Panc1 (cell line): ENCODE measurements around the gene PLCG2. TPM values are rescaled to one million over a fixed set of nuclear protein-coding genes. Genes with fewer than 3 reads are reported as not detected.
"Not testable (repeated sequence)": the region's sequence is repeated elsewhere in the genome, so short reads cannot be mapped to it uniquely, and the experiment has no call there.

Source experiments
- ATAC-seq: fragments of 200-7000 bp; cut with Tn5 transposase; 2 replicates; pipeline ENCODE4 v1.9.1; 2020; ENCODE audit warnings: mild to moderate bottlenecking, moderate library complexity
- BruUV-seq: library from RNA; stranded (reverse); fragments of 400-500 nt; replicated peaks from 2 replicates; lab custom pipeline; 2021; lab: Mats Ljungman, UMichigan
- CTCF ChIA-PET: fragments of 300-600 bp; sonication (Branson Sonifier 250); formaldehyde crosslinking; loops from one replicate; lab custom pipeline; 2022; ENCODE audit warnings: antibody characterized with exemption; lab: Charles Lee
- POLR2A ChIA-PET: fragments of 300-600 bp; sonication (Branson Sonifier 250); formaldehyde crosslinking; loops from one replicate; lab custom pipeline; 2022; ENCODE audit warnings: antibody characterized with exemption; lab: Charles Lee
- DNase-seq: peaks from one replicate; pipeline ENCODE4 v3.0.0-alpha.2; 2010; ENCODE audit warnings: low read depth, low spot score
- H3K27ac ChIP-seq: 2 replicates; pipeline ENCODE4 v1.5.1; 2011; ENCODE audit warnings: mild to moderate bottlenecking, low read length, inconsistent platforms
- H3K27me3 ChIP-seq: fragments of 200-500 bp; sonication (Bioruptor generic); 2 replicates; pipeline ENCODE4 v1.6.0; 2014; ENCODE audit warnings: low read length, inconsistent platforms; ENCODE audit not compliant: control insufficient read depth, insufficient read depth
- H3K36me3 ChIP-seq: fragments of 200-500 bp; sonication (Bioruptor generic); 2 replicates; pipeline ENCODE4 v1.5.1; 2014; ENCODE audit warnings: inconsistent platforms, mild to moderate bottlenecking, low read length, moderate library complexity; ENCODE audit not compliant: control insufficient read depth, insufficient read depth
- H3K4me1 ChIP-seq: 2 replicates; pipeline ENCODE4 v1.5.1; 2011; ENCODE audit warnings: inconsistent platforms, mild to moderate bottlenecking, low read length, moderate library complexity; ENCODE audit not compliant: control insufficient read depth, insufficient read depth
- H3K4me3 ChIP-seq, 2 experiments: 2 replicates each; pipeline ENCODE4 v1.5.1; 2011 to 2012; ENCODE audit warnings: low read depth in 2 of 2, low read length in 2 of 2, mild to moderate bottlenecking in 2 of 2, inconsistent platforms in 1 of 2, moderate library complexity in 1 of 2
- H3K9me3 ChIP-seq: fragments of 200-500 bp; sonication (Bioruptor generic); 2 replicates; pipeline ENCODE4 v1.5.1; 2014; ENCODE audit warnings: low read depth, mild to moderate bottlenecking, inconsistent platforms, low read length, moderate library complexity; ENCODE audit not compliant: control insufficient read depth, insufficient read depth
- CTCF ChIP-seq: fragments of 450-650 bp; IDR thresholded peaks from 2 replicates; pipeline ENCODE4 v1.5.1; 2017; ENCODE audit warnings: mild to moderate bottlenecking
- POLR2AphosphoS5 ChIP-seq: IDR thresholded peaks from 2 replicates; pipeline ENCODE4 v1.6.1; 2012; ENCODE audit warnings: mild to moderate bottlenecking, low read depth, low read length, moderate library complexity
- REST ChIP-seq, 2 experiments: IDR thresholded peaks; 2 replicates each; pipeline ENCODE4 v1.6.1; 2011 to 2012; ENCODE audit warnings: low read depth in 2 of 2, control low read depth in 1 of 2, low read length in 1 of 2, mild to moderate bottlenecking in 1 of 2, moderate library complexity in 1 of 2; ENCODE audit not compliant: insufficient read depth in 1 of 2
- SIN3A ChIP-seq: IDR thresholded peaks from 2 replicates; pipeline ENCODE4 v1.6.1; 2012; ENCODE audit warnings: low read depth, mild to moderate bottlenecking, low read length, moderate library complexity, borderline replicate concordance; ENCODE audit not compliant: insufficient read depth
- TCF7L2 ChIP-seq: IDR thresholded peaks from 2 replicates; pipeline ENCODE4 v1.6.1; 2011; ENCODE audit warnings: mild to moderate bottlenecking, low read depth, low read length, inconsistent platforms
- in situ Hi-C: cut with HindIII; loops from 2 replicates; pipeline ENCODE4 v1.10.0; 2016; ENCODE audit warnings: low sequenced_read_pairs, low pct_unique_long_range_greater_than_20kb
- intact Hi-C: fragments of 100-400 bp; cut with micrococcal nuclease; formaldehyde crosslinking; loops from one replicate; pipeline ENCODE4 v1.10.0; 2022; ENCODE audit not compliant: unreplicated experiment
- total RNA-seq: library from RNA; stranded (reverse); gene quantifications from one replicate; pipeline ENCODE4 v1.2.1, GENCODE V29; 2021; ENCODE audit not compliant: unreplicated experiment

PLCG2 gene
- total RNA-seq, 1 experiment from 2014 or later, result 10.8 TPM

- no TSS peak for BruUV-seq
- Histone ChIP-seq H3K4me3 (no peak overlapping the region), H3K36me3 (no peaks in the 10 kb centered on the region), H3K9me3 (no peaks in the 10 kb centered on the region), H3K27ac (no peak overlapping the region), H3K27me3 (no peaks in the 10 kb centered on the region), H3K4me1 (no peaks in the 10 kb centered on the region)
- intact Hi-C loops, result loop anchor here (10.0 kb wide), 1 partner anchor 91 kb away; no protein-coding TSS in a partner anchor
- DNase-seq (no peak), ATAC-seq (no peak)
- ChIA-PET CTCF (no interaction called here), POLR2A (interaction anchor here (0.6 kb wide), 1 partner anchor 697 kb away, joined by 10 read pairs; no protein-coding TSS in a partner anchor)
- in situ Hi-C loops, result no loop called here
- TF ChIP-seq SIN3A (no peak), REST (IDR thresholded peaks at IDR 0.05; ENCODE audit: insufficient read depth in 1 of 2, low read depth in 2 of 2, low read length in 1 of 2) (no peak), POLR2AphosphoS5 (no peak), TCF7L2 (no peak), CTCF (no peak)
Observed at GRCh38 chr16:81875461-81875860, 96.4 kb downstream of the PLCG2 start.

- CTCF ChIA-PET, result no interaction called here
- in situ Hi-C loops, result no loop called here
- TF ChIP-seq POLR2AphosphoS5, result no peak
- ATAC-seq (no peak), DNase-seq (no peak)
- BruUV-seq, result no TSS peak
- POLR2A ChIA-PET, result no interaction called here
- intact Hi-C loops, result loop anchor here (10.0 kb wide), 1 partner anchor 92 kb away; no protein-coding TSS in a partner anchor
- H3K4me3 ChIP-seq, result no peak overlapping the region
- H3K36me3 ChIP-seq, result no peaks in the 10 kb centered on the region
- no peak overlapping the region for H3K27ac ChIP-seq
- no peaks in the 10 kb centered on the region for H3K27me3 ChIP-seq
- H3K9me3 ChIP-seq, result no peaks in the 10 kb centered on the region
- no peaks in the 10 kb centered on the region for H3K4me1 ChIP-seq
Observed at GRCh38 chr16:81876273-81876900, 97.3 kb downstream of the PLCG2 start.

GRCh38 chr16:81877490-81877889, 98.4 kb downstream of the PLCG2 start:
- intact Hi-C loops, result loop anchor here (10.0 kb wide), 1 partner anchor 93 kb away; no protein-coding TSS in a partner anchor
- H3K4me3 ChIP-seq, H3K27me3 ChIP-seq, H3K36me3 ChIP-seq, H3K9me3 ChIP-seq, BruUV-seq, DNase-seq, ATAC-seq, H3K27ac ChIP-seq, POLR2A ChIA-PET, CTCF ChIA-PET, in situ Hi-C loops, H3K4me1 ChIP-seq: not testable (repeated sequence)
